Endodermal cell (in vitro differentiated cells): ENCODE measurements around the gene NTRK2. TPM values are rescaled to one million over a fixed set of nuclear protein-coding genes. Genes with fewer than 3 reads are reported as not detected.

Experiments
- DNase-seq: peaks from one replicate; pipeline ENCODE4 v3.0.0-alpha.2; 2017
- H3K27ac ChIP-seq: 2 replicates; pipeline ENCODE4 v1.5.1; 2013; ENCODE audit warnings: mild to moderate bottlenecking, low read depth, low read length, moderate library complexity
- H3K27me3 ChIP-seq: 2 replicates; pipeline ENCODE4 v1.6.1; 2013; ENCODE audit warnings: mild to moderate bottlenecking, low read length, moderate library complexity; ENCODE audit not compliant: insufficient read depth, control insufficient read depth, poor library complexity, severe bottlenecking
- H3K36me3 ChIP-seq: 2 replicates; pipeline ENCODE4 v1.7.0; 2013; ENCODE audit warnings: mild to moderate bottlenecking, low read length, moderate library complexity; ENCODE audit not compliant: control insufficient read depth, insufficient read depth
- H3K4me1 ChIP-seq: one replicate; pipeline ENCODE4 v1.7.0; 2013; ENCODE audit warnings: low read length; ENCODE audit not compliant: control insufficient read depth, insufficient read depth
- H3K4me3 ChIP-seq: 2 replicates; pipeline ENCODE4 v1.5.1; 2013; ENCODE audit warnings: mild to moderate bottlenecking, low read length, moderate library complexity
- H3K9ac ChIP-seq: 2 replicates; pipeline ENCODE4 v1.6.1; 2013; ENCODE audit warnings: mild to moderate bottlenecking, low read length, moderate library complexity; ENCODE audit not compliant: poor library complexity, severe bottlenecking; ENCODE audit errors: extremely low read depth
- H3K9me3 ChIP-seq: 2 replicates; pipeline ENCODE4 v1.6.1; 2013; ENCODE audit warnings: mild to moderate bottlenecking, low read length, moderate library complexity; ENCODE audit not compliant: control insufficient read depth
- H3K27ac Mint-ChIP-seq: 2 replicates; pipeline ENCODE4 v1.8.0; 2020; ENCODE audit warnings: mixed read lengths
- H3K27me3 Mint-ChIP-seq: 2 replicates; pipeline ENCODE4 v1.8.0; 2021; ENCODE audit warnings: mild to moderate bottlenecking, mixed read lengths; ENCODE audit not compliant: insufficient read depth
- H3K36me3 Mint-ChIP-seq: 2 replicates; pipeline ENCODE4 v1.8.0; 2020; ENCODE audit warnings: low read depth, mixed read lengths
- H3K4me1 Mint-ChIP-seq: 2 replicates; pipeline ENCODE4 v1.8.0; 2020; ENCODE audit warnings: mixed read lengths
- H3K4me3 Mint-ChIP-seq: 2 replicates; pipeline ENCODE4 v1.8.0; 2020; ENCODE audit warnings: mild to moderate bottlenecking, moderate library complexity, mixed read lengths
- H3K9me3 Mint-ChIP-seq: 2 replicates; pipeline ENCODE4 v1.8.0; 2020; ENCODE audit warnings: mild to moderate bottlenecking, mixed read lengths
- CTCF ChIP-seq: fragments of 200-600 bp; sonication (generic); conservative IDR thresholded peaks from 2 replicates; pipeline ENCODE4 v1.5.0; 2021; ENCODE audit warnings: antibody characterized with exemption, mild to moderate bottlenecking
- WGBS, 2 experiments: methylation state at CpG; one replicate each; pipeline versions ENCODE4 v1.1.5 to v1.1.7; 2013; ENCODE audit warnings: missing lambda C conversion rate in 2 of 2, mixed read lengths in 1 of 2; ENCODE audit not compliant: insufficient coverage in 1 of 2, insufficient read length in 1 of 2; 5-methylcytosine and 5-hydroxymethylcytosine counted together
- total RNA-seq, 2 donors: library from RNA; stranded (reverse); fragmentation: NEBNext Ultra II Directional in 1 of 2; extraction: Animal tissue kit (Norgen Biotek cat#: 25700) in 1 of 2; gene quantifications; 2 replicates in 1 of 2; 3 replicates in 1 of 2; pipeline ENCODE4 v1.2.1, GENCODE V29; 2021

NTRK2 gene
- total RNA-seq, 2 donors from 2014 or later = 0.09 to 0.18 TPM

DNA sequence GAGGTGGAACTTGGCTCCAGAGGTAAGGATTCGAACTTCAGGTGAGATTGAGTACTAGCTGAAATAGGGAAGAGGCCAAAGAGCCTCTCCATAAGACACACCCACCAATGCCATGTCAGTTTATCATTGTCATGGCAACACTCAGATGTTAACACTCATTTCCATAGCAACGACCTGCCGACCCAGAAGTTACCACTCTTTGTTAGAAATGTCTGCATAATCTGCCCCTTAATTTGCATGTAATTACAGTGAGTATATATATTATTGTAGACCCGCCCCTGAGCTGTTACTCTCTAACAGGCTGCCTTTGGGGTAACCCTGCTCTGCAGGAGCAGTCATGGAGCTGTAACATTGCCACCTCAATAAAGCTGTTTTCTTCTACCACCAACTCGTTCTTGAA, 10.2 kb upstream of the NTRK2 start:
- H3K4me1 Mint-ChIP-seq = no peaks in the 10 kb centered on the region
- H3K36me3 Mint-ChIP-seq = no peaks in the 10 kb centered on the region
- WGBS, 2 experiments = 90 to 93% methylated on average over 2 to 5 of the region's 5 CpGs
- H3K27ac Mint-ChIP-seq = no peak overlapping the region
- Histone ChIP-seq H3K4me3 (no peak overlapping the region), H3K9me3 (no peaks in the 10 kb centered on the region), H3K27me3 (no peaks in the 10 kb centered on the region), H3K27ac (no peak overlapping the region), H3K9ac (no peak overlapping the region), H3K36me3 (no peaks in the 10 kb centered on the region), H3K4me1 (no peaks in the 10 kb centered on the region)
- no peak for DNase-seq
- peaks cover 4% of the 10 kb centered on the region for H3K9me3 Mint-ChIP-seq
- TF ChIP-seq CTCF = no peak
- H3K4me3 Mint-ChIP-seq = no peak overlapping the region
- peaks cover 11% of the 10 kb centered on the region for H3K27me3 Mint-ChIP-seq

DNA sequence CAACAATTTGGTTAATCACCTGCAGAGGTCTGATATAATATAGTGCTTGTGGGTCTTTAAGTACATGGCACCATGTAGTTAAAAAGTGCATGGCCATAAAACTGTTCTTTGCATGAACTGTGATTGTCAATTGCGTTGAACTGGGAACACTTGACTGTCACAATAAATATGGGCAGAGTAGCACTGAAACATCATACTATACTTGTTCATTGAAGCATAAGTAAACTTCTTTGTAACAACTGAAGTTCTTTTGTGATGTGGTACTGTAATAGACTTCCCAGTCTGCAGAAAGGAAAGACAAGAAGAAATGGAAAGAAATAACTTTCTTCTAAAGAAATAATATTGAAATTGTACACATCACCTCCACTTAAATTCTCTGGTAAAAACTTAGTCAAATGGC, 9.8 kb upstream of the NTRK2 start:
- no peak for TF ChIP-seq CTCF
- Histone ChIP-seq H3K9ac (no peak overlapping the region), H3K36me3 (no peaks in the 10 kb centered on the region), H3K27me3 (no peaks in the 10 kb centered on the region), H3K4me3 (no peak overlapping the region), H3K9me3 (no peaks in the 10 kb centered on the region), H3K27ac (no peak overlapping the region), H3K4me1 (no peaks in the 10 kb centered on the region)
- WGBS, 2 experiments = 83 to 100% methylated on average over 1 of the region's 1 CpG
- Mint-ChIP-seq H3K4me3 (no peak overlapping the region), H3K9me3 (peaks cover 4% of the 10 kb centered on the region), H3K36me3 (no peaks in the 10 kb centered on the region), H3K27ac (no peak overlapping the region), H3K4me1 (no peaks in the 10 kb centered on the region), H3K27me3 (peaks cover 11% of the 10 kb centered on the region)
- no peak for DNase-seq

DNA sequence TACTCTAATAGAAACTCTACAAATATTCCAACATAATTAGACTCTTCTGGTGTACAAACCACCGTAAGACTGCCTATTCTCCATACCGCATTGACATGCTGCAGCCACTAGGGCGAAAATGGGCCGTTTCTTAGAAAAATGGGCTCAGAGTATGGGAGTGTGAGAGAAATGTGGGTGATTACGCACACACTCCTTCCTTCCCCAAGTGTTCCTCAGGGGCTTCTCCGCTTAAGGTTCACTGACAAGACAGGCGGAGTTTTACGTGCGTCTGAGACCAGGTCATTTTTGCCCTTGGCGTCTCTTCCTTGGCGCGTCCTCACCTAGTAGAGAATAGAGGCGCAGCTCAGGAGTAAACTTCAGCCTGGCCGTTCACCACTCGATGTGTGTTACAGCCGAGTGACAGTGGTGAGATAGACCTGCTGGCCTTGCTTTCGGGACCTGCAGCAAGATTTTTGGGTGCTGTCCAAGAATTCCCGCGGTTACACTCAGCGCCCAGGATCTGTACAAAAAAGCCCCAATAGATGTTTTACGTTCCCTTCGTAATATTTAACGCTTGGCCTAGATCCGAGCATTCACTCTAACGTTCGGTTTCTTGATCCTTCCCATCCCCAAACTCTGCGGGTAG, 1.8 kb upstream of the NTRK2 start:
- H3K27ac ChIP-seq = no peak overlapping the region
- Mint-ChIP-seq H3K27me3 (peaks cover 73% of the 10 kb centered on the region), H3K4me1 (peaks cover 9% of the 10 kb centered on the region), H3K9me3 (peaks cover 9% of the 10 kb centered on the region), H3K27ac (no peak overlapping the region), H3K36me3 (no peaks in the 10 kb centered on the region), H3K4me3 (peak overlapping the region; percentile 59)
- 14 to 15% methylated on average over 15 to 27 of the region's 27 CpGs for WGBS, 2 experiments
- H3K36me3 ChIP-seq = no peaks in the 10 kb centered on the region
- TF ChIP-seq CTCF = peak; percentile 81
- H3K27me3 ChIP-seq = peaks cover 68% of the 10 kb centered on the region
- no peaks in the 10 kb centered on the region for H3K9me3 ChIP-seq
- peak; percentile 65 for DNase-seq
- no peaks in the 10 kb centered on the region for H3K4me1 ChIP-seq
- H3K9ac ChIP-seq = no peak overlapping the region
- H3K4me3 ChIP-seq = peak overlapping the region; percentile 79
